ENCODE results near the gene CPA5.

Gene CPA5

DNA sequence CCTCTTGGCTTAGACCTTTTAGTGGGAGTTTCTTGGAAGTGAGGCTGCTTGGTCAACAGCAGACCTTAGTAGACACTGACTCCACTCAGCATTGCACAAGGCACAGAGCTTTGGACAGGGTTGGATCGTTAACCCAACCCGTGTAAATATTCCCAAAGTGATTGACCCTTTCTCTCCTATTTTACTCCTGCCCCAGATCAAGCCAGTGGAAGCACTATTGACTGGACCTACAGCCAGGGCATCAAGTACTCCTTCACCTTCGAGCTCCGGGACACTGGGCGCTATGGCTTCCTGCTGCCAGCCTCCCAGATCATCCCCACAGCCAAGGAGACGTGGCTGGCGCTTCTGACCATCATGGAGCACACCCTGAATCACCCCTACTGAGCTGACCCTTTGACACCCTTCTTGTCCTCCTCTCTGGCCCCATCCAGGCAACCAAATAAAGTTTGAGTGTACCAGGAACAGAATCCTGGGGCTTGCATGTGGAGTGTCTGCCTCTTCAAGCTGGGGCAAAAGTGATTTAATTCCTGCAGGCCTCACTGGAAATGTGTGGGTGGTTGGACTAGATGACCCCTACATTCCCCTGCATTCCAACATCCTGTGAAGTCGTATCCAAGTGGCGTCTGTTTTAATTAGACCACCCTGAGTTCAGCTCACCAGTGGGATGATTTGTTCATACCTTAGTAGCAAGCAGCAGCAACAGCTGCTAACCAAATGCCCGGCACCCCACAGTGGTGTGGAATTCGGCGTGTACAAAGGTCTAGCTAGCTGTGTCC lies 43.2 kb downstream of the CPA5 start:
- no peaks in the 10 kb centered on the region for H3K36me3 ChIP-seq (ENCODE audit: control insufficient read depth, insufficient read depth, low read length)
- DNase-seq (ENCODE audit: low read depth, low spot score), result no peak
- H3K27me3 ChIP-seq (ENCODE audit: control insufficient read depth, insufficient read depth, low read length), result no peaks in the 10 kb centered on the region
- H3K4me1 ChIP-seq (ENCODE audit: control insufficient read depth, insufficient read depth, low read length), result no peaks in the 10 kb centered on the region
- H3K27ac ChIP-seq (ENCODE audit: low read length), result no peak overlapping the region
- H3K9me3 ChIP-seq (ENCODE audit: control insufficient read depth, insufficient read depth, low read length), result no peaks in the 10 kb centered on the region
- no CpG with 5 or more reads among the region's 12 CpGs for WGBS (ENCODE audit: insufficient coverage, insufficient read length)
- no peak overlapping the region for H3K4me3 ChIP-seq (ENCODE audit: low read length)

DNA sequence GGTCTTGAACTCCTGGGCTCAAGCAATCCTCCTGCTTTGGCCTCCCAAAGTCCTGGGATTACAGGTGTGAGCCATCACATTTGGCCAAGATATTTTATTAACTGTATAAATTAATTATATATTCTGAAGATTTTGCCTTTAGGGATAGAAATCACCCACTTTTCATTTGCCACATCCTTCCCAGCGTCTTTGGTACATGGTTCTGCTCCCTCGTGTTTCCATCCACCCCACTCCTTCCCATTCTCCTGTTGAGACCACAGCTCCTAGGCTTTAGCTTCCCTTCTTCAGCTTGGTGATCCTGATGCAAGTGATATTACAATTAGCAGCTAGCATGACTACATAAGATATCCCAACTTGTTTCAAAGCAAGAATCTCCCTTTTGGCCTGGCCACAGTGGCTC lies 44.1 kb downstream of the CPA5 start:
- no peak overlapping the region for H3K27ac ChIP-seq (ENCODE audit: low read length)
- H3K27me3 ChIP-seq (ENCODE audit: control insufficient read depth, insufficient read depth, low read length), result no peaks in the 10 kb centered on the region
- H3K4me3 ChIP-seq (ENCODE audit: low read length), result no peak overlapping the region
- no peaks in the 10 kb centered on the region for H3K9me3 ChIP-seq (ENCODE audit: control insufficient read depth, insufficient read depth, low read length)
- WGBS (ENCODE audit: insufficient coverage, insufficient read length), result no CpG with 5 or more reads among the region's 2 CpGs
- H3K4me1 ChIP-seq (ENCODE audit: control insufficient read depth, insufficient read depth, low read length), result no peaks in the 10 kb centered on the region
- H3K36me3 ChIP-seq (ENCODE audit: control insufficient read depth, insufficient read depth, low read length), result no peaks in the 10 kb centered on the region
- DNase-seq (ENCODE audit: low read depth, low spot score), result no peak

DNA sequence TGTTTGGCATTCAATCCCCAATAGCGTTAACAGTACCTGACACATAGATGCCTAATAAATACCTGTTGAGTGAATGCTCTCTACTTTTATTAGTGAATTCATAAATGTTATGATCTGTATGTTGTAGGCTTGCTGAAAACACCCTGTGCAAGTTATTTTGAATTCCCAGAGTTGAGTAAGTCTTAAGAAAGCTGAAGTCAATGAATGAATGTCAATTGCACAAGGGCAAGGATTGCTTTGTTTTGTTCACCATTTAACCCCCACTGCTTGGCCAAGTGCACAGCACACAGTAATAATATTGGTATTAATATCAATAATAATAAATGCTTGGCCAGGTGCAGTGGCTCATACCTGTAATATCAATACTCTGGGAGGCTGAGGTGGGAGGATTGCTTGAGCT lies 45.9 kb downstream of the CPA5 start:
- Histone ChIP-seq H3K27me3 (ENCODE audit: control insufficient read depth, insufficient read depth, low read length) (no peaks in the 10 kb centered on the region), H3K36me3 (ENCODE audit: control insufficient read depth, insufficient read depth, low read length) (no peaks in the 10 kb centered on the region), H3K9me3 (ENCODE audit: control insufficient read depth, insufficient read depth, low read length) (no peaks in the 10 kb centered on the region), H3K4me1 (ENCODE audit: control insufficient read depth, insufficient read depth, low read length) (no peaks in the 10 kb centered on the region), H3K4me3 (ENCODE audit: low read length) (no peak overlapping the region), H3K27ac (ENCODE audit: low read length) (no peak overlapping the region)
- whole genome bisulfite sequencing (ENCODE audit: insufficient coverage, insufficient read length), result no CpG with 5 or more reads among the region's 1 CpG
- no peak for DNase-seq (ENCODE audit: low read depth, low spot score)

- no peaks in the 10 kb centered on the region for H3K36me3 ChIP-seq (ENCODE audit: control insufficient read depth, insufficient read depth, low read length)
- no peaks in the 10 kb centered on the region for H3K27me3 ChIP-seq (ENCODE audit: control insufficient read depth, insufficient read depth, low read length)
- DNase-seq (ENCODE audit: low read depth, low spot score), result no peak
- H3K27ac ChIP-seq (ENCODE audit: low read length), result no peak overlapping the region
- H3K4me1 ChIP-seq (ENCODE audit: control insufficient read depth, insufficient read depth, low read length), result no peaks in the 10 kb centered on the region
- no CpG with 5 or more reads among the region's 5 CpGs for WGBS (ENCODE audit: insufficient coverage, insufficient read length)
- H3K9me3 ChIP-seq (ENCODE audit: control insufficient read depth, insufficient read depth, low read length), result no peaks in the 10 kb centered on the region
- no peak overlapping the region for H3K4me3 ChIP-seq (ENCODE audit: low read length)
These were observed 48.5 kb downstream of the CPA5 start for GRCh38 chr7:130393101-130393561.

DNA sequence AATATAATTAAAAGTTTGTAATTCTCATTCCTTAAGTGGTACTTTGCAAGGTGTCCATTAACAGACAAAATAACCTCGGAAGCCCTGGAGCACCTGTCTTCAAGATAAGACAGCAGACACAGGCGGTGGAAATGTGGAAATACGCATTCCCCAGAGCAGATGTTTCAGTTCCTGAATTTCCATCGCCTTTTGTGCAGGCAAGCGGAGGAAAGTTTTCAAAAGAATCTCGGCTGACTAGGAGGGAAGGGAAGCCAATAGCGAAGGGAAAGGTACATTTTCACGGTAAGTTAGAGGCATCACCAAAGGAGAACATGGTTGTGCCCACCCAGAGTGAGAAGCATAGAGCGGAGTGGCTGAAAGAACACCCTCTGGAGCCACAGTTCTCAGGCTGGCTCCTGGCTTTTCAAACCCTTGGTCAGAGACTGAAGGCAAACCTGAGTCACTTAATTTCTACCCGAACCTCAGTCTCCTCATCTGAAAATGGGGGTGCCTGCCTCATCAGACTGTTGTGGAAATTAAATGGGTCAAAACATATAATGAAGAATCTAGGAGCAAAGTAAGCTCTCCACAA lies 49.3 kb downstream of the CPA5 start:
- Histone ChIP-seq H3K36me3 (ENCODE audit: control insufficient read depth, insufficient read depth, low read length) (no peaks in the 10 kb centered on the region), H3K9me3 (ENCODE audit: control insufficient read depth, insufficient read depth, low read length) (no peaks in the 10 kb centered on the region), H3K27me3 (ENCODE audit: control insufficient read depth, insufficient read depth, low read length) (no peaks in the 10 kb centered on the region), H3K27ac (ENCODE audit: low read length) (no peak overlapping the region), H3K4me3 (ENCODE audit: low read length) (no peak overlapping the region), H3K4me1 (ENCODE audit: control insufficient read depth, insufficient read depth, low read length) (no peaks in the 10 kb centered on the region)
- WGBS (ENCODE audit: insufficient coverage, insufficient read length), result no CpG with 5 or more reads among the region's 10 CpGs
- no peak for DNase-seq (ENCODE audit: low read depth, low spot score)

DNA sequence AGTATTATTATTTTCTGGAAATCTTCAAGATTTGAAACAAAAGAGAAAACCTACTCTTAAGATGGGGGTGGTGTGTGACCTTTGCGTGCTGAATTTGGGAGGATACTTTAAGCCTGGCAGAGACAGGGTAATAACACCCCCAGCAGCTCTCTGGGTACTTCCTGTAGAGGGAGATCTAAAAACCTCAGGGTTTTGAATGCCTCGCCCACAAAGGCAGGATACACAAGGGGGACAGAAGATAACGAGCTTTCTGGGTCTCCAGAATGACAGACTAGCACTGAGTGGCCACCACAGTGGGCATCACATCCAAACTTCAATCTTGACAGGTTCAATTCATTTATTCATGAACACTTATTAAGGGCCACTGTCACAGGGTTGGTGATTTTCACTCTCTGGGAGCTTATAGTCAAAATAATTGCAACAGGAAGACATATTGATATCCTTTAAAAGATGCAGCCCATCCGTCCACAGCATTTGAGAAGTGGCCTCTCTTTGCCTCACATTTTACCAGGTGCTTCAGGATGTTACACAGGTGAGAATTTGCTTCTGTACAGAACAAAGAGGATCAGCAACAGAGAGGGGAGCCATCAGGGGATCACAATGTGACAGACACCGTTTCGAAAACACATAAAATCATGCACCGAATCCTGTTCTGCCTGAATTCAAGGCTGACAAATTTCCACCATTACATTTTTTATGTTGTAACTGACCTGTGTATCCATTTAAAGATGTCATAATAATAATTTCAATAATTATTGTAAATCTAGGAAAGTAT lies 50.0 kb downstream of the CPA5 start:
- no peak overlapping the region for H3K4me3 ChIP-seq (ENCODE audit: low read length)
- H3K27ac ChIP-seq (ENCODE audit: low read length), result no peak overlapping the region
- no peaks in the 10 kb centered on the region for H3K27me3 ChIP-seq (ENCODE audit: control insufficient read depth, insufficient read depth, low read length)
- no peak for DNase-seq (ENCODE audit: low read depth, low spot score)
- no peaks in the 10 kb centered on the region for H3K36me3 ChIP-seq (ENCODE audit: control insufficient read depth, insufficient read depth, low read length)
- no CpG with 5 or more reads among the region's 7 CpGs for WGBS (ENCODE audit: insufficient coverage, insufficient read length)
- H3K9me3 ChIP-seq (ENCODE audit: control insufficient read depth, insufficient read depth, low read length), result no peaks in the 10 kb centered on the region
- H3K4me1 ChIP-seq (ENCODE audit: control insufficient read depth, insufficient read depth, low read length), result no peaks in the 10 kb centered on the region

- no peaks in the 10 kb centered on the region for H3K27me3 ChIP-seq (ENCODE audit: control insufficient read depth, insufficient read depth, low read length)
- H3K36me3 ChIP-seq (ENCODE audit: control insufficient read depth, insufficient read depth, low read length), result no peaks in the 10 kb centered on the region
- H3K4me1 ChIP-seq (ENCODE audit: control insufficient read depth, insufficient read depth, low read length), result no peaks in the 10 kb centered on the region
- DNase-seq (ENCODE audit: low read depth, low spot score), result no peak
- WGBS (ENCODE audit: insufficient coverage, insufficient read length), result no CpG with 5 or more reads among the region's 5 CpGs
- H3K27ac ChIP-seq (ENCODE audit: low read length), result no peak overlapping the region
- no peaks in the 10 kb centered on the region for H3K9me3 ChIP-seq (ENCODE audit: control insufficient read depth, insufficient read depth, low read length)
- no peak overlapping the region for H3K4me3 ChIP-seq (ENCODE audit: low read length)
These were observed 50.8 kb downstream of the CPA5 start for GRCh38 chr7:130395421-130395820.

DNA sequence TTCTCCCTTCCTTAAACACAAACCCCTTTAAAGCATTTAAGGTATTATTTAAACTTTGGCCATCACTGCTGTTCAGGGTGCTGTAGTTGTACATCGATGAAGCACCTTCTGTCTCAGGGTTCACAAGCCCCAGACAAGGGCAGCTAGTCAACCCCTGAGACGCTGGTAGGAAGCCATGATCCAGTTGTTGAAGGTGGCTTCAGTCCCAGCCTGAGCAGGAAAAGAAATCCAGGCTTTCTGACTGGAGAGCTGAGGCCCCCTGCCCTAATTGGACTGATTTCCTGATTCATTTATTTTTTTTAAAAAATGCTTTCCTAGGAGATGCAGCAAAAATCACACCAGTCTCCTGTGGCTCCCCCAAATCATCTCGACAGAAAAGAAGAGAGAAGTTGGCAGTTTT lies 51.5 kb downstream of the CPA5 start:
- Histone ChIP-seq H3K27ac (ENCODE audit: low read length) (no peak overlapping the region), H3K36me3 (ENCODE audit: control insufficient read depth, insufficient read depth, low read length) (no peaks in the 10 kb centered on the region), H3K4me1 (ENCODE audit: control insufficient read depth, insufficient read depth, low read length) (no peaks in the 10 kb centered on the region), H3K4me3 (ENCODE audit: low read length) (no peak overlapping the region), H3K9me3 (ENCODE audit: control insufficient read depth, insufficient read depth, low read length) (no peaks in the 10 kb centered on the region), H3K27me3 (ENCODE audit: control insufficient read depth, insufficient read depth, low read length) (no peaks in the 10 kb centered on the region)
- no CpG with 5 or more reads among the region's 3 CpGs for WGBS (ENCODE audit: insufficient coverage, insufficient read length)
- no peak for DNase-seq (ENCODE audit: low read depth, low spot score)

GRCh38 chr7:130397051-130397757 lies 52.6 kb downstream of the CPA5 start:
- Histone ChIP-seq H3K27ac (ENCODE audit: low read length) (no peak overlapping the region), H3K4me1 (ENCODE audit: control insufficient read depth, insufficient read depth, low read length) (no peaks in the 10 kb centered on the region), H3K4me3 (ENCODE audit: low read length) (no peak overlapping the region), H3K27me3 (ENCODE audit: control insufficient read depth, insufficient read depth, low read length) (no peaks in the 10 kb centered on the region), H3K36me3 (ENCODE audit: control insufficient read depth, insufficient read depth, low read length) (no peaks in the 10 kb centered on the region), H3K9me3 (ENCODE audit: control insufficient read depth, insufficient read depth, low read length) (no peaks in the 10 kb centered on the region)
- WGBS (ENCODE audit: insufficient coverage, insufficient read length), result 100% methylated on average over 1 of the region's 7 CpGs
- no peak for DNase-seq (ENCODE audit: low read depth, low spot score)

GRCh38 chr7:130397758-130398073 lies 53.1 kb downstream of the CPA5 start:
- no peak for DNase-seq (ENCODE audit: low read depth, low spot score)

More at GRCh38 chr7:130397758-130398073, 53.1 kb downstream of the CPA5 start:
- no peaks in the 10 kb centered on the region for H3K36me3 ChIP-seq (ENCODE audit: control insufficient read depth, insufficient read depth, low read length)
- no peak overlapping the region for H3K27ac ChIP-seq (ENCODE audit: low read length)
- no peaks in the 10 kb centered on the region for H3K9me3 ChIP-seq (ENCODE audit: control insufficient read depth, insufficient read depth, low read length)
- no peaks in the 10 kb centered on the region for H3K4me1 ChIP-seq (ENCODE audit: control insufficient read depth, insufficient read depth, low read length)
- no peaks in the 10 kb centered on the region for H3K27me3 ChIP-seq (ENCODE audit: control insufficient read depth, insufficient read depth, low read length)
- no peak overlapping the region for H3K4me3 ChIP-seq (ENCODE audit: low read length)
- WGBS (ENCODE audit: insufficient coverage, insufficient read length), result no CpG with 5 or more reads among the region's 3 CpGs
